Measurements from ENCODE around the gene PIK3C3.
A peak's percentile ranks its signal among the peaks of the same experiment; 100 is the strongest.

Gene PIK3C3

DNA sequence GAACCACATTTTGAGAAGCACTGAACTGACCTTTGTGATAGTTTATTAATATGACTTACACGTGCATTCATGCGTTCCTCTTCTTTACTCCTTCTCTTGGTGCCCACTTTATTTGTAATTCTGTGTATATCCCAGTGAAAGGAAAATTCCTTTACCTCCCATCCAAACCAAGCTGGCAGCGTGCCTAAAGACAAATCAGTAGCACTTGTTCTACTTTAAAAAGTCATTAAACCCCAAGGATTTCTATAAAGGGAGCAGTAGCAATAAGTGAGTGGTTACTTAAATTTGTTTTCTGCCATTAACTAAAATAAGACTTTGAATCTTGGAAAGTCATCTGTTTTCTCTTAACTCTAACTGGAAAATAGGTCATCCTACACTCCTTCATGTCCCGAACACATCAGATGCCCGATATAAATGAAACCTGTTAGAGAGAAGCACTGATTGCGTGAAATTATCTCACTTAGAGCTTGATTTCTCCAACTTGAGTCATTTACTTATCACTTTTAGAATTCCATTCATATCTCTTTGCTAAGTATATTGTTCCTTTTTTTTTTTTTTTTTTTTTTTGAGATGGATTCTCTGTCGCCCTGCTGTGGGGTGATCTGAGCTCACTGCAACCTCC lies 10.7 kb downstream of the PIK3C3 start:
- DNase-seq: no peak

GRCh38 chr18:41966943-41967342 lies 11.9 kb downstream of the PIK3C3 start:
- DNase-seq: no peak

- DNase-seq: no peak
These were observed 12.6 kb downstream of the PIK3C3 start for GRCh38 chr18:41967680-41968079.

- DNase-seq: no peak
These were observed 14.8 kb downstream of the PIK3C3 start for GRCh38 chr18:41969881-41970280.

DNA sequence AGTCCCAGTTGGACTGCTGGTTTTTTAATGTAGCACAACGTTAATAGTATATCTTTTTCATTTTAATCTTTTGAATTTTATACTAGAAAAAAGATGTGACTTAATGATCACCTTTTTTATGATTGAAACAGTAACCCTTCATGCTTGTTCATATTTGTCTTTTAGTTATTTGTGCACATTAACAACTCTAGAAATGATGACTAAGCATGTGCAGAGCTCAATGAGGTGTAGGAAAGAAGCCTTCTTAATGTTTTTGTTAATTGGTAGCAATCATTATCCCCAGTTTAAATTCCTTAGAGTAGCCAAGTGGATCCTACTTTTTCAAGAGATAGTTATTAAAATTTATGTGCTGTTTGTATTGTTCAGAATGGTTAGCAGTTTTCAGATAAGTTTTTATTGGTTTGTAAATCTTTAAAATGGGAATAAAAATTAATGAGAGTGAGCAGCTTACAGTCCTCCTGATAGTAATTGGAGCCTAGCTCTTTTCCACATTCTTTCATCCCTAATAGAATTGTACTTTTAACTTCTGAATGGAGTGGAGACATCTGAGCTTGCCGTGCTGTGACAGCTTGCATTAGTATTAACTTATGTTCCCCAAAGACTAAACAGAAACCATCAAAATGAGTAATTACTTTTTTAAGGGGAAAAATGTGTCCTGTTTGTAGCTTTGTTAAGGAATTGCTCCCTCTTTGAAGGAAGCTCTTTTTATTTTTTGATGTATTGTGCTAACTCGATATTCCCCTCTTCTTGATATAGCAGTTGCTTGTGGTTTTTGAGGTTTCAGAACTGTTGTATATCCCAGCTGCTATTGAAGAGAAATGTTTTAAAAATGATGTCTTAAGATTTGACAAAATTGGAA lies 17.3 kb downstream of the PIK3C3 start:
- no peak for DNase-seq

DNA sequence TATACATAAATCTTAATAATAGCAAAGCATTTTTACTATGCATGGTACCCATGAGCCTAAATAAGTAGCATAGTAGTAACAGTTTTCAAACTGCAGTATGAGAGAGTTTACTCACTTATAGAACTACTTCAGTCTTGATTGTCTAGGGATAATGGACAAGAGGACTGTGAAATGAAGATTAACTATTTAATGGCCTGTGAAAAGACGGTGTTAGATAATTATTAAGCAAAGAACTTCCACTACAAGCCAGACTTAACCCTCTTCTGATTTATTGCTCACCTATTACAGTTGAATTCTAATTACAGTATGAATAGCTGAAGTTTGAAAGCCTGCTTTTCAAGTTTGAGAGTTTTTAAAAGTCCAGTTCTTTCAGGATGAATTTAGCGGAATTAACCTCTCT lies 18.9 kb downstream of the PIK3C3 start:
- no peak for DNase-seq

DNA sequence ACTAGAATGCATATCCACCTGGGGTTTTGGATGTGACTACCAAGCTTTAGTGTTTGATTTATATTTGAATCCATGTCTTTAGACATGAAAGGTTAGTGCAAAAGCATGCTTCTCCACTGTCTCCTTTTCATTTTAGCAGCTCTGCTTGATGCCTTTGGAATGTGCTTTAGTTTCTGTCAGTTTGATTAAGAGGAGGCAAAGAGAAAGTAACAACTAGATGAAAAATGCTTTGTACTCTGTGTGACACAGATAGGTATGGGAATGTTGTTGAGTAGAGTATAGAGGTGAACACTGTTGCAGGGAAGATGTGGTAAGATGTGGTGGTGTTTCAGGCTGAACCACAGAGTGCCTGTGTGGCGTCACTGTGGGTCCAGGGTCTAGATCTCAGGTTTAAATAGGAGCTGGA lies 19.8 kb downstream of the PIK3C3 start:
- no peak for DNase-seq

- no peak for DNase-seq
These were observed 20.2 kb downstream of the PIK3C3 start for GRCh38 chr18:41975284-41975683.

GRCh38 chr18:41977233-41977632 lies 22.2 kb downstream of the PIK3C3 start:
- DNase-seq: peak; percentile 10 to 41 (median 27)

DNA sequence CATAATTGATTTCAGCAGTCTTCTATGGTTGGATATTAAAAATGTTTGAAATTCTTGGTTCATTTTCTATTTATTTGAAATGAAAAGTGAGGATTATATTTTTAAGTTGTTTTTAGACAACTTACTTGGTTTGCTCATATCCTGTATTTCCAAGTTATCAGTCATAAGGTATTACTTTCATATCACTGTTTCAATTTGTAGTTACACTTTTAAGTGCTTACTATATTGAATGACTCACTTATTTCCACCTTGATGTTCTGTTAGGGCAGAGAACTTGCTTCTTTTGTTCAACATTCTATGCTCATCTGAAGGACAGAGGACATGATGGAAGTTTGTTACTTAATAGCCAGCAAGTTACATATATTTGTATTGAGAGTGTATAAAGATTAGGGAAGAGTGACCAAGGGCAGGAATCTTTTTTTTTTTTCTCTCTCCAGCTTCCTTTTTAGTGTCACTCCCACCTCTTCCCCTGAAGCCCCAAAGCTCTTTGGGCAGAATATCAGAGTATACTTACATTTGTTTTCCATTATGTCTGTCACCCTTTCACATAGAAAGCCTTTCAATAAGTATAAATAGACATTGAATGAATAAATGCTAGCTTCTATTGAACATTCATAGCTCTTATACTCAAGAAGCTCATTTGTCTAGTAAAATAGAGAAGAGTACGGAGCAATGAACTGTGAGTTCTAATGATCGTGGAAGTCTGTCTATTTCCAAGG lies 28.1 kb downstream of the PIK3C3 start:
- peak; percentile 5 to 33 (median 18) for DNase-seq

DNA sequence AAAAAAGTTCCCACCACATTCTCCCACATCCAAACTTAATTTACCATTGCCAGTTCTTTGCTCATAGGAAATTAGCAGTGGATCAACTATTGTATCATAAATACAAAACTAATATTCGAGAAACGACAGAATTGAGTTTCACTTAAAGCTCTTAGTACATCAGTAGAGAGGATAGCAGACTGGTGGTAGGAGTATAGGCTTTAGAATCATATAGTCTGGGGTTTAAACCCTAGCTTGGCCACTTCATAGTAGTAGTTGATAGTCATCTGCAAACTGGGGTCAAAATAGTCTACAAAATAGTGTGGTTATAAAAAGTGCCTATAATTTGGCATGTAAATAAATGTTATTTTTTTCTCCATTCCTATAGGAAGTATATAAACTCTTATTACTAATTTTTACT lies 30.9 kb downstream of the PIK3C3 start:
- DNase-seq: no peak

DNA sequence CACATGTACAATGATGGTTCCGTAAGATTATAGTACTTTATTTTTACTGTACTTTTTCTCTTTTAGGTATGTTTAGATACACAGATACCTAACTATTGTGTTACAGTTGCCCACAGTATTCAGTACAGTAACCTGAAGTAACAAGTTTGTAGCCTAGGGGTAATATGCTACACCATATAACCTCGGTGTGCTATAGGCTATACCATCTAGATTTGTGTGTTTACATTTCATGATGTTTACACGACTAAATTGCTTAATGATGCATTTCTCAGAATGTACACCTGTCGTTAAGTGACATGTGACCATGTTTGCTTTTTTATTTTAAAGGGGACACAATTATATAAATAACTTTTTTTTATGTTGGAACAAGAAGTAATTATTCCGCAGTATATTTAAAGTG lies 34.5 kb downstream of the PIK3C3 start:
- DNase-seq: no peak

DNA sequence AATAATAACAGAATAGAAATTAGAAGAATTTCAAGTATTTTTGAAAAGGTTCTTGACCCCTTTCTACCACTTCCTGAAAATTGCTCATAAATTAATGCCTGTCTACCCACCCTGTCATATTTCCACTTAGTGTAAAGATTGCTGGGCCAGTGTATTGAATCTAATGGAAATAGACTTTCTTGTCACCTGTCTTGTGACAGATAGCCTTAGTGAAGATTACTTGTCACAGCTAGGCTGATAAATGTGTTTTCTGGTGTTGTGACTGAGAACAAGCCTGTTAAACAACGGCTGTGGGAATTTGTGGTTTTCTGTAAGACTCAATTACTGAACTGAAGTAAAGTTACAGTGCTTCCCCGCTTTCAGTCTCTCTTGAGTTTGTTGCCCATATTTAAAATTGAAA lies 37.0 kb downstream of the PIK3C3 start:
- DNase-seq: no peak

- DNase-seq: no peak
These were observed 37.7 kb downstream of the PIK3C3 start for GRCh38 chr18:41992703-41993102.

DNA sequence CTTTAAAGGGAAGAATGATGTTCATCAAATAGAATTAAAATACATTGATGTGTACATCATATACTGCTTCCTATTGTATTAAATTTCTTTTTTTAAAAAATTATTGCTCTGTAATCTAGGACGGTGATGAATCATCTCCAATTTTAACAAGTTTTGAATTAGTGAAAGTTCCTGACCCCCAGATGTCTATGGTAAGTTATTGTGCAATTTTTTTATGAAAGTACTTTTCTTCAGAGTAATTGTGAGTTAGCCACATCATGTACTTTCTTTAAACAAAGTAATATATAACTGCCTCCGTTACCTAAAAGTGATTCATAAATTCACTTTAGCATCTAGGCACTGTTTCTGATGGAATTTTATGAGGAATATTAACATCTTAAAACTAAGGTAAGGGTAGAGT lies 38.1 kb downstream of the PIK3C3 start:
- DNase-seq: no peak

DNA sequence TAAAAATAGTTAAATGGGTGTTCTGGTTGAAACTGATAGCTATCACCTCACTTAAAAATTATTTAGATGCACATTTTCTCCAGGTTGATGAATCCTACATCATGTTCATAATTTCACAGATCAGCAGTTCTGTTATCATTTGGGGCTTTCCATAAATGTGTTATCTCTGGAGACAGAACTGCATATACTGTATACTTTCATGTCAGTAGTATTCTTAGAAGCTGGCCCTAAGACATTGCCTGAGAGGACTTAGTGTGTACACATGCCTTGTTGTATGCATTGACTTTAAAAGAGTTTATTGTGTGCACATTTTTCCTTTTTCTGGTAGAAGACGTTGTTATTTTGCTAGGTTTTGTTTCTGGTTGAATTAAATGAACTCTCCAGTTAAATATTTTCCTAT lies 41.0 kb downstream of the PIK3C3 start:
- no peak for DNase-seq

GRCh38 chr18:41999751-42000150 lies 44.7 kb downstream of the PIK3C3 start:
- no peak for DNase-seq

DNA sequence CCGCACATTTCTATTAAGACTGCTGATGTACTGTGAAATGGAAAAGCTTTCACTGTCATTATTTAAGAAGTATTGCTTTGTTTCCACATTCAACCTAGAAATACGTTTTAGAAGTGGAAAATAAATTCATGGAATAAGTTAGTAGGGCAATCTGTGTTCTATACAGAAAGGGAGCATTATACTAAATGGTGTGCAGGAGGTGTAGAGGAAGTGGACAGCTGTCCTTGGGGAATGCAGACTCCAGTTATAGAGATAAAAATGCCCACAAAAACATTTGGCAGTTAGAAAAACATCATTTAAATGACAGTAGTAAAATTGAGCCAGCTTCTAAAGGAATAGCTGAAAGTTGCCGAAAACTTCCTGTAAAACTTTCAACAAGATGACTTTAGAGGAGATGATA lies 46.8 kb downstream of the PIK3C3 start:
- no peak for DNase-seq

DNA sequence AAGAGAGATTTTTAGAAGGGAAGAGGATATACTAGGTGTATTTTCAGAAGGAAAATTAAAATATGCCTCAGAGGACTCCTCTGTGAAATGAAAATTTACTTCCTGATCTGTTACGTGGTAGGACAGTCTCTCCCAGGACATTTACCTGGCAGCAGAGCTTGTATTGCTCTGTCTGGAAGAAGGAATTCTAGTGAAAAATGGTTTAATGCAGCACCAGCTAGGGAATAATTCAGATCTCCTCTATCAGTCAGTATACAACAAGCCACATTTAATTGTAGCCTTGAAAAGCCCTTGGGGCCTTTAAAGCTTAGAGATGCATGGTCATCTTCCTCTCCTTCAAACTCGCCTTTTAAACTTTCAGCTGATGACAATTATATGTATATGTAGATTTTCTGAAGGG lies 49.6 kb downstream of the PIK3C3 start:
- DNase-seq: no peak

- DNase-seq: no peak
These were observed 50.7 kb downstream of the PIK3C3 start for GRCh38 chr18:42005782-42006181.

GRCh38 chr18:42009457-42009856 lies 54.4 kb downstream of the PIK3C3 start:
- peak in 1 of 4 experiments; percentile 23 for DNase-seq

- DNase-seq: no peak
These were observed 56.0 kb downstream of the PIK3C3 start for GRCh38 chr18:42011053-42011452.

GRCh38 chr18:42018831-42019230 lies 63.8 kb downstream of the PIK3C3 start:
- no peak for DNase-seq

DNA sequence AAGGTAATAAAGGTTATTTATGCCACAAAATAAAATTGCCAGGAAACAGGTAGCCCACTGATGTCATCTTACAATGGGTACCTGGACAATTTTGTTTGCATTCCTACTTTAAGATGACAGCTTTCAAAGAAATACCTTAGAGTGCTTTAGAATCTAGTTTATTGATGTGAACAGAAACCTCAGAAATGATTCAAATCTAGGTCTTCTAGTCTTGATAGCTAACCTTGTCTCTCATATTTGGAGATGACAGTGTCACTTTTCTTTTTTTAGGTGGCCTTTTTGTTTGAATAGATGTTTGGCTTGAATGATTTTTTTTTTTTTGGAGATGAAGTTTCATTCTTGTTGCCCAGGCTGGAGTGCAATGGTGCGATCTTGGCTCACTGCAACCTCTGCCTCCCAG lies 69.1 kb downstream of the PIK3C3 start:
- no peak for DNase-seq

Measured in suppressor macrophage (primary cell).